NCI-H526 treated with DMSO at 0.1 percent for 48 hours (cell line): Measurements from ENCODE around the gene RABEPK.
A peak's percentile ranks its signal among the peaks of the same experiment; 100 is the strongest.
"Not testable (repeated sequence)": the region's sequence is repeated elsewhere in the genome, so short reads cannot be mapped to it uniquely, and the experiment has no call there.

ENCODE experiments used
- DNase-seq: peaks from one replicate; lab custom pipeline; 2025; lab: John Stamatoyannopoulos, UW

Gene RABEPK, protein sequence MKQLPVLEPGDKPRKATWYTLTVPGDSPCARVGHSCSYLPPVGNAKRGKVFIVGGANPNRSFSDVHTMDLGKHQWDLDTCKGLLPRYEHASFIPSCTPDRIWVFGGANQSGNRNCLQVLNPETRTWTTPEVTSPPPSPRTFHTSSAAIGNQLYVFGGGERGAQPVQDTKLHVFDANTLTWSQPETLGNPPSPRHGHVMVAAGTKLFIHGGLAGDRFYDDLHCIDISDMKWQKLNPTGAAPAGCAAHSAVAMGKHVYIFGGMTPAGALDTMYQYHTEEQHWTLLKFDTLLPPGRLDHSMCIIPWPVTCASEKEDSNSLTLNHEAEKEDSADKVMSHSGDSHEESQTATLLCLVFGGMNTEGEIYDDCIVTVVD

DNA sequence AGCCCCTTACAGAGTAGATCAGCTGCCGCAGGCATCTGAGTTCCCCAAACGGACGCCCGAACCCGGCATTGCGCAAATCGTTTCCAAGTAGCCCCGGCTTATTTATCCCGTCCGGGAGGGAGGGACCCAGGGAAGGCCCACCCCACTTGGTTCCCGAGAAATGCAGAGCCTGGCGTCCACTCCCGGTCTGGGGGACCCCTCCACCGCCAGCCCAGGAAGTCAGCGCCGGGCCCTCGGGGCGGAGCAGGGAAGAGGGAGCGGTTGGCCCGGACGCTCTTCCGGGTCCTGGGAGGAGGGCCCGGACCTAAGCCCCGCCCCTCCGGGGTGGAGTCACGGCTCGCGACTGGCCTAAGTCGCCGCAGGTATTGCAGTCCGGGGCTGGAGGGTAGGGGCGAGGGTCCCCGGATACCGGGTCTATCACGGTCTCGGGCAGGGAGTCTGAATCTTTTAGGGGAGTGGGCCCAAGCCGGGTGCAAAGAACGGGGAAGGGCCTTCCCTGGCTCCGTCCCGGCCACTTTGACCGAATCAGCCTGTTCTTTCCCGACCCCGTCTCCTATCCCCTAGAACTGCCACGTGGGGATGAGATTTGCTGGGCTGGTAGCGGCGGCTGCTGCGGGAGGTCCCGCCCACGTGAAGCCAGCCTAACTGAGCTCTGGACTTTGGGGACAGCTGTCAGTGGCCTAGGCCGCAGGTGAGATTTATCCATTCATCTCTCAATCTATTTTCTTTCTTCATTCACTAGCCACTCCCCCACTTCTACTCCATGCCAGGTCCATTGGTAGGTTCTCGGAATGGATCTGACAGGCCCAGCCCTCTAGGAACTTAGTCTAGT is at the start of gene RABEPK:
TSS of gene RABEPK (plus strand) at position 327 of the 832 bp plus-strand sequence. CDS start 2,472 bp downstream, outside the sequence.
- DNase-seq, result peak; percentile 38

DNA sequence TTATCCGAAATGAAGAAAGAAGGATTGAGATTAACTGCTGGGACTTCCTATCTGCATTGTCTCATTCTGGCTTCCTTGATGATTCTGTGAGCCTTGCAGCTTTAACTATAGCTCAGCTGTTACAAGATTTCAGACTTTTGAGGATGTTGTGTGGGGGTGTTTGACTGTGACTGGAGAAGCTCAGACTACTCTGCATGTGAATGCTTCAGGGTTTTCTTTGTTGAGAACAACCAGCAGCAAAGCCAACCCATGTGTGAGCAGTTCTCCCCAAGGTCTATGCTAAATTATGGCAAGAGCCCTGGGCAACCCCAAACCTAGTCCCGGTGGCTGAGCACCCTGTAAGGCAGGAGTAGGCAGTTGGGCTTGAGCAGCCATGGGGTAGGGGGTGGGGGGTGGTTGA is 48.6 kb upstream of the RABEPK start:
- DNase-seq, result no peak

DNA sequence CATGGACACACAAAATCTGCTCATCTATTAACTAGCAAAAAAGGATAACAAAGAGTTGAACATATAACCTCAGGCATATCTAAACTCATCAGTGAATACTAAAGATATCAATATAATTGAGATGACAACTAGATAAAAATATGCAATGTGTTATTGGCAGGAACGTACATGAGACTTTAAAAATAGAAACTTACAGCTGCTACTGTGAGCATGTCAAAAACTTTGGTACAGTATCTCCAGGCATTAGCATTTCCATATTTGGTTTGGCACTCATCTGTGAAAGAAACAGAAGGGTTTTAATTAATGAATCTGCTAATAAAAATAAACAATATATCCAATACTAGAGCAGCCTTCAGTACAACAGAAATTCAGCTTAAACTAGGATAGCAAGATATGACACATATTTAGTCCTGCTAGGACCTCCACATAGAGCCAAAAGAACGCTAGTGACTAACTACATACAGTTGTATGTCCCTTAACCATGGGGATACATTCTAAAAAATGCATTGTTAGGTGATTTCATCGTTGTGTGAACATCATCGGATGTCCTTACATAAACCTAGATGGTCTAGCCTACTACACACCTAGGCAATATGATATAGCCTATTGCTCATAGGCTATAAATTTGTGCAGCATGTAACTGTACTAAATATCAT is 46.5 kb upstream of the RABEPK start:
- no peak for DNase-seq

DNA sequence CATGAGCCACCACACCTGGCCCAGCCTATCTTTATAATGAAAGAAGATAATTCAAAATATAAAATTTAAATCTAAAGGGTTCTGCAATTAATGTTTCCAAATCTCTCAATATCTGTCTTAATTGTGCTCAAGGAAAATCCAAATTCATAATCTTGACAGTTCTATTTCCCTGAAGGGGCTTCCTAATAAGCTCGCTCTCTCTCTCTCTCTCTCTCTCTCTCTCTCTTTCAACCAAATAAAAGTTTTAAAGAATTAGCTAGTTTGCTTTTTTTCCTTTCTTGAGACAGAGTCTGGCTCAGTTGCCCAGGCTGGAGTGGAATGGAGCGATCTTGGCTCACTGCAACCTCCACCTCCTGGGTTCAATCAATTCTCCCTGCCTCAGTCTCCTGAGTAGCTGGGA is 43.8 kb upstream of the RABEPK start:
- DNase-seq, result no peak

DNA sequence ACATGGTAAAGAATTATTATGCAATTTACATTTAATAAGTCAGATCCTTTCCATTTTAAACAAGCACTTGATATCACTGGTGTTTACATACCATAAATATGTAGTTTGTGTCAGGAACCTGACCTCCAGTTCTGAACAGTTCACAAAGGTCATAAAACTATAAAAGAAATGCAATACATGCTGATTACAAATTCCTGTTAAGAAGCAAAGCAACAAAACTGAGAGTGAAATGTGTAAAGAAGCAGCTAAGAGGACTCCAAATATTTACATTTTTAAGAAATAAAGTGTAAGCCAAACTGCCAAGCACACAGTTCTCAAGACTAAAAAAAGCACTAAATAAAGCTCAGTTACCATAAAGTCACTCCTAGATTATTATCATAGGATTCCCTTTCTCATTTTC is 39.6 kb upstream of the RABEPK start:
- no peak for DNase-seq

DNA sequence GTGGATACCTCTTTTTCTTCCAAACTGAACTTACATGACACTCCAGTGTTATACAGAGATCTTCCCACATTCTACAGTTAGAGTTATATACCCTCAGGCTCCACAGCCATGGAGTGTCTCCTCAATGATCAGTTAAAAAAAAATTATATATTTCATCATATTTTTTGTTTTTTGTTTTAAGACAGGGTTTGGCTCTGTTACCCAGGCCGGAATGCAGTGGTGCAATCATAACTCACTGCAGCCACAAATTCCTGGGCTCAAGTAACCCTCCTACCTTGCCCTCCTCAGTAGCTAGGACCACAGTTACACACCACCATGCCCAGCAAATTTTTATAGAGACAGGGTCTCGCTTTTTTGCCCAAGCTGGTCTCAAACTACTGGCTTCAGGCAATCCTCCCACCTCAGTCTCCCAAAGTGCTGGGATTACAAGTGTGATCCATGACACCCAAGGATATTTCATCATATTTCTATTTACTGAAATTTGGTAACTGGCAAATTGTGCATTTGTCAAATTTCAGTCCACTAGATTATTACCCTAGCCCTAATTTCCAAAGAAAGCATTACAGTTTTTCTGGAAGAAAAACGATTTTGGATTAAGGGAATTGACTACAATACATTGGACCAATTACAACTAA is 38.9 kb upstream of the RABEPK start:
- DNase-seq, result no peak

DNA sequence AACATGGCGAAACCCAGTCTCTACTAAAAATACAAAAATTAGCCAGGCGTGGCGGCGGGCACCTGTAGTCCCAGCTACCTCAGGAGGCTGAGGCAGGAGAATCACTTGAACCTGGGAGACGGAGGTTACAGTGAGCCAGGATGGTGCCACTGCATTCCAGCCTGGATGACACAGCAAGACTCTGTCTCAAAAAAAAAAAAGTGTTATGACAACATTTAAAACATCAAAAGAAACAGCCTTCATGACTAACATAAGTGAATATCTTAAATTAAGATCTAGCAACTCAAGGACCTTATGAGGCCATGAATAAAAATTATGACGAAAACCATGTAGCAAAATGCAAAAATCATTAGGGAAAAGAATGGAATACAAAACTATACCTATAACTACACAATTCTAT is 37.5 kb upstream of the RABEPK start:
- not testable (repeated sequence) for DNase-seq

DNA sequence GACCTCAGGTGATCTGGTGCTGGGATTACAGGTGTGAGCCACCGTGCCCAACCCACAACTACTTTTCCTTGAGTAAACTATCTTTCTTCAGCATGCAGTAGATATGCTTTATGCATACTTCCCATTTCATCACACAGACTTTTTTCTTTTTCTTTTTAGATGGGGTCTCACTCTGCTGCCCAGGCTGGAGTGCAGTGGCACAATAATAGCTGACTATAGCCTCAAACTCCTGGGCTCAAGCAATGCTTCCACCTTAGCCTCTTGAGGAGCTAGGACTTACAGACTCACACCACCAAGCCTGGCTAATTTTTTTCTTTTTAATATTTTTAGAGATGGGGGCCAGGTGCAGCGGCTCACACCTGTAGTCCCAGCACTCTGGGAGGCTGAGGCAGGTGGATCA is 33.6 kb upstream of the RABEPK start:
- no peak for DNase-seq

DNA sequence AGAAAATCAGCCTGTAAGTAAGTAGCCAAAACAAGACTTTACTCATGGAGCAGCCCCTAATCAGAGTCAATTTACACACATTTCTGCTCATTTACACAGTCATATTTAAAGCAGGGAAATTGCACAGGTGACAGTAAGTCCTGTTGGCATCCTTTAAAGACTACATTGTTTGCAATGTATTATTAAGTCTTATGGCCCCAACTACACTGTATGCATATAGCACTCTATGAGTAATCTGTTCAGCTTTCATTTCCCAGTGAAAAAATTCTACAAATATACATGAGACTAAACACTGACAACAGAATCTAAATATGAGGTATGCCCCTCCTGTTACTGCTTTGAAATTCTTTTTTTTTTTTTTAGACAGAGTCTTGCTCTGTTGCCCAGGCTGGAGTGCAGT is 30.4 kb upstream of the RABEPK start:
- no peak for DNase-seq

DNA sequence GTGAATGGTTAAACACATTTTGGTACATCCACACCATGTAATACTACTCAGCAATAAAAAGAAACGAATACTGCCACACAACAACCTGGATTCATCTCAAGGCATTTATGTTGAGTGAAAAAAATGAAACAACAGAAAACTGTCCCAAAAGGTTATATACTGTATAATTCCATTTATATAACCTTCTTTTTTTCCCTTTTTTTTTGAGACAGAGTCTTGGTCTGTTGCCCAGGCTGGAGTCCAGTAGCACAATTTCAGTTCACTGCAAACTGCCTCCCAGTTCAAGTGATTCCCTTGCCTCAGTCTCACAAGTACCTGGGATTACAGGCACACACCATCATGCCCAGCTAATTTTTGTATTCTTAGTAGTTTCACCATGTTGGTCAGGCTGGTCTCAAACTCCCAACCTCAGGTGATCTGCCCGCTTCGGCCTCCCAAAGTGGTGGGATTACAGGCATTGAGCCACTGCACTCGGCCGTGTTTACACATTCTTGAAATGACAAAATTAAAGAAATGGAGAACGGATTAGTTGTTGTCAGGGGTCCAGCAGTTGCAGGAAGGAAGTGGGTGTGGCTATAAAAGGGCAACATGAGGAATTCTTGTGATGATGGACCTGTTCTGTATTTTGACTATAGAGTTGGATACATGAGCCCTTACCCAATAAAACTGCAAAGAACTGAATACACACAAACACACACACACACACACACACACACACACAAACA is 28.1 kb upstream of the RABEPK start:
- DNase-seq, result no peak

DNA sequence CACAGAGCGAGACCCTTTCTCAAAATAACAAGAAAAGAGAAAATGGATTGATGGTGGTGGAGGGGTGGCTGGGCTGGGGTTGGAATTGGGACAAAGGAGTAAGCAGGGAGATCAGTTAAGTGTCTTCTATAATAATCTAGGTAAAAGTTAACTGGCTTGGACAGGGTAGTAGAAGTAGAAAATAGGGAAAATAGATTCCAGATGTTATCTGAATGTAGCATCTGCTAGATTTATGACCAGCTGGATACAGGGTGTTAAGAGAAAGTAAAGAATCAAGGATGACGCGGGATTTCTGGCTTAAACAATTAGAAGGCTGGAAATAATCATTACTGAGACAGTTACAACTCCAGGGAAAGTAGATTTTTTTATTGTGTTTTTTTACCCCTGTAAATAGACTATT is 23.7 kb upstream of the RABEPK start:
- no peak for DNase-seq

DNA sequence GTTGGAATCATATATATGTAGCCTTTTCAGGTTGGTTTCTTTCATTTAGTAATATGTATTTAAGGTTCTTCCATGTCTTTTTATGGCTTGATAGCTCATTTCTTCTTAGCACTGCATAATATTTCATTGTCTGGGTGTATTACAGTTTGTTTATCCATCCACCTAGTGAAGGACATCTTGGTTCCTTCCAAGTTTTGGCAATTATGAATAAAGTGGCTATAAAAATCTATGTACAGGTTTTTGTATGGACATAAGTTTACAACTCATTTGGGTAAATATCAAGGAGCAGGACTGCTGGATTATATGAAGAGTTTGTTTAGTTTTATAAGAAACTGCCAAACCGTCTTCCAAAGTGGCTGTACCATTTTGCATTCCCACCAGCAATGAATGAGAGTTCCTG is 22.5 kb upstream of the RABEPK start:
- DNase-seq, result no peak

DNA sequence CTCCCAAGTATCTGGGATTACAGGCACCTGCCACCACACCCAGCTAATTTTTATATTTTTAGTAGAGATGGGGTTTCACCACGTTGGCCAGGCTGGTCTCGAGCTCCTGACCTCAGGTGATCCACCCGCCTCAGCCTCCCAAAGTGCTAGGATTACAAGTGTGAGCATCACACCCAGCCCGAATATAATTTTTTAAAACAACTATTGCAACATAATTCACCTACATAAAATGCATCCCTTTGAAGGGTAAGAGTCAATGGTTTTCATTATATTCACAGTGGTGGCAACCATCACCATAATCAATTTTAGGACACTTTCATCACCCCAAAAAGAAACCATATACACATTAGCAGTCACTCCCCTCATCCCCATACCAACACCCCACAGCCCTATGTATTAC is 20.6 kb upstream of the RABEPK start:
- not testable (repeated sequence) for DNase-seq

DNA sequence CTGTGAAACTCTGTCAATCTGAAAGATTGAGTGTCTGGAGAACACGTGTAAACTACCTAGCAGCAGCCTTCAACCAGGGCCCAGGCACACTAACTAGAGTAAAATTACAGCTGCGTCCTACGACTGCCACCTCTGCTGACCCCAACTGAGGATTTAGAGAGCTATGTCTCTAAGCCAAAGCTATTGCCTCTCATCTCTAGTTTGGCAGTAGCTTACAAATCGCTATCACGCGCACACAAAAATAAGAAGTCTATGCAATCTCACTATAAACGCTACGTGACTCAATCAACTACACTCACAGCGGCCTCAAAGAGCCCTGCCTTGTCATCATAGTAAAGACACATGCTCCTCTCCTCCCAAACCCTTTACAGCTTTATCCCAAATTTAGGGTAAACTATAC is 19.5 kb upstream of the RABEPK start:
- DNase-seq, result no peak

DNA sequence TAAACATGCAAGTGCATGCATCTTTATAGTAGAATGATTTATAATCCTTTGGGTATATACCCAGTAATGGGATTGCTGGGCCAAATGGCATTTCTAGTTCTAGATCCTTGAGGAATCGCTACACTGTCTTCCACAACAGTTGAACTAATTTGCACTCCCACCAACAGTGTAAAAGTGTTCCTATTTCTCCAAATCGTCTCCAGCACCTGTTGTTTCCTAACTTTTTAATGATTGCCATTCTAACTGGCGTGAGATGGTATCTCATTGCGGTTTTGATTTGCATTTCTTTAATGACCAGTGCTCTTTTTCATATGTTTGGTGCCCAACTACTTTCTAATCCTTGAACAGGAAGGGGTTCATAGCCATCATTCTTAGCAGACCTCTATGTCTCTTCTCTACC is 18.6 kb upstream of the RABEPK start:
- not testable (repeated sequence) for DNase-seq

DNA sequence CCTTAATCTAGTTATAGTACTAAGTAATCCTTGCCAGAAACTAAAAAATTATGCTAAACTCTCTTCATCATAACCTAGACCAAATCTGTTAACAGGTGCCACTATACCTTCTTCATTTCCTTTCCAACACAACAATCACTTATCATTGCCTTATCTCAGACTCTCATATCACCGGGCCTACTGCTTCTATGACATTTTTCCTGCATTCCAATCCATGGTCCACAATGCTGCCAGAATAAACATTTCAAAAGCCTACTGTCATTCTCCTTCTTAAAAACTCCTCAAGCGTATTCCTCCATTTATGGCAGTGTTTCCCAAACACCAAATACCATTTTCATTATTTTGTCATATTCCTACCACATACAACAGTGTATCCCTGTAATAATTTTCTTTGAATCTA is 17.3 kb upstream of the RABEPK start:
- DNase-seq, result no peak

DNA sequence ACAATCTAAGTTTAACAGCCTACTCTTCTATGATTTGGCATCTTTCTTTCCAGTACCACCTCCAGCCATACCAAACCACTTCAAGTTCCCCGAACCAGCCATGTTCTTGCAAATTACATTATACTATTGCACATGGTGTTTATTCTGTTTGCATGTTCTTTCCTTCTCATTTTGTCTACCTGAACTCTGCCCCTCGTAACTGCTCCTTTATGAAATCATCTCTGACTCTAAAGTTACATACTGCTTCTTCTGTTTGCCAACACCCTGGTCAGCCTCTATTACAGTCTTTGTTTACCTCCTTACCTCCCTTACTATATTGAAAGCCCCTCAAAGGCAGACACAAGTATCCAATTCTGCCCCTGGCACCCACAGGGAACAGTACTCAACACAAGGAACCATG is 16.8 kb upstream of the RABEPK start:
- no peak for DNase-seq

DNA sequence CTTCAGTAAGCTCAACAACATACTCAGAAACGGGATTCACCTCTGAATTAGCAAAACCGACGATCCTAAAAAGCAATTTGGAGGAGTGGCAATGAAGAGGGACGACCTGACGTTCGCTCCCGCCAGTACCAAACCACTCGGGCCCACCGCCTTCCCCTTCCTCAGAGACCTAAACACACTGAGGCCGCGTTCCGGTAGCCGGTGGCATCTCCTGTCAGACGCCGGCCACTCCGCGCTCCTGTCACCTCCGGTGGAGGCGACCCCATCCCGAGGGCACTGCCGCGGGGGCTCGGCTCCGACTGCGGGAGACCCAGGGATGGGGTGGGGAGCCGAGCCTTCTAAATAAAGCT is 11.4 kb upstream of the RABEPK start:
- no peak for DNase-seq

DNA sequence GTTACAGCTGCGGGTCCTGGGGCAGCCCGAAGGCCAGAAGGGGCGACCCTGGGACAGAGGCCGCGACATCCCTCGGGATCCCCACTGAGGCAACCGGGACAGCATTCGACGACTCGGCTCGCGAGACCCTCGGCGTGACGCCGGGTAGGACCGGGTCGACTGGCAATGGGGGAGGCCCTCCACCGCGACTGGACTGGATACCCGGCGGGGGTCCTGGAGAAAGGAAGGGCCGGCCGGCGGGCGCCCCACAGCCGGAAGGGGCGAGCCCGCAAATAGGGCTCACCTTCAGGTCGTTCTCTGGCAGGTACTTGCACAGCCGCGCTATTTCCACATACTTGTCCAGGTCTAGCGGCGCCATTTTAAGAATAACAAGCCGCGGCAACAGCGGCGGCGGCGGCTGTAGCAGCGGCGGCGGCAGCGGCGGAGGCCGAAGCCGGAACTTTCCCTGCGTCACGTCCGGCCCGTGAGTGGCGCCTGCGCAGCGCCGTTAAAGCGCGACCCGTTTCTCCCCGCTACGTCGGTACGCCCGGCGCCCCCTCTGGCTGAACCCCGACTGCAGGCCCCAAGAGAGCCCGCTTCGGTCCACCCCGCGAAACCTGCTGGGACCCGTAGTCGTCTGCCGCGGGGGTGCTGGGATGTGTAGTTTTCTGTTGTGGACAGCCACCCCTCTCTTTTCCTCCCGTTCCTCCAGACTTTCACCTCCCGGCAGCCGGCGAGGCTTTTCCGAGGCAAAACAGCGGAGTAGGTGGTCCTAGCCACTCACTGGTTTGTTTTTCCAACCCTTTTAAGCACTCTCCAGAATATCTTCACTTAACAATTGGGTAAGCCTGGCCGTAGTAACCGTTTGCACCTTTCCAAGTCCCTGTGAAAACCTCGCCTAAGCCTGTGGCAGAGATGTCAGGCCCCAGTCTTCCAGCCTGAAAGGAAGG is 10.7 kb upstream of the RABEPK start, which contains the start of gene PPP6C:
TSS of gene PPP6C (minus strand) at position 443 of the 929 bp plus-strand sequence. CDS start at position 358, 85 bp downstream.
- peak; percentile 75 for DNase-seq

DNA sequence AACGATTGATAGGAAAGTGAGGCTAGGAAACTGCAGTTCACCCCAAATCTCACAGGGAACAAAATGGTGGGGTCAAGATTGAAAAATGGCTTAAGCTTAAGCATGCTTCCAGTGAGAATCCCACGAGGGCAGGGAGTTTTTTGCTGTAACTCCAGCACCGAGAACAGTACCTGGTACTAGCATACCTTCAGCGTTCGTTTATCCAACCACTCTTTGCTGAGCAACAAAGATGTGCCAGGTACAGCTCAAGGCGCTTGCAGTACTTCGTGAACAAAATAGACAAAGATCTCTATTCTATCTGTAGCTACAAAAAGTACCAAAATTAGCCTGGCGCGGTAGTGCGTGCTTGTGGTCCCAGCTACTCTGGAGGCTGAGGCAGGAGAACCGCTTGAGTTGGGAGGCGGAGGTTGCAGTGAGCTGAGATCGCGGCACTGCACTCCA is 10.0 kb upstream of the RABEPK start:
- no peak for DNase-seq
